Measurements from ENCODE around the gene G6PC3.

G6PC3 gene

GRCh38 chr17:44078412-44078811 is 7.9 kb downstream of the G6PC3 start:
- Histone ChIP-seq H3K36me3 (peaks cover 63% of the 10 kb centered on the region), H3K27me3 (no peaks in the 10 kb centered on the region), H3K4me1 (no peaks in the 10 kb centered on the region), H3K4me3 (ENCODE audit: low read depth, low read length) (no peak overlapping the region), H3K9me3 (no peaks in the 10 kb centered on the region)
- DNase-seq: no peak
- TF ChIP-seq CTCF (IDR thresholded peaks at IDR 0.05; ENCODE audit: low read depth, low read length): no peak

- peaks cover 52% of the 10 kb centered on the region for H3K36me3 ChIP-seq
- no peak for TF ChIP-seq CTCF (IDR thresholded peaks at IDR 0.05; ENCODE audit: low read depth, low read length)
- no peaks in the 10 kb centered on the region for H3K27me3 ChIP-seq
- no peak for DNase-seq
- H3K4me3 ChIP-seq (ENCODE audit: low read depth, low read length): no peak overlapping the region
- no peaks in the 10 kb centered on the region for H3K4me1 ChIP-seq
- H3K9me3 ChIP-seq: no peaks in the 10 kb centered on the region
Measured at GRCh38 chr17:44079877-44080821, 9.6 kb downstream of the G6PC3 start.

GRCh38 chr17:44081681-44082080 is 11.1 kb downstream of the G6PC3 start:
- no peak for TF ChIP-seq CTCF (IDR thresholded peaks at IDR 0.05; ENCODE audit: low read depth, low read length)
- H3K27me3 ChIP-seq: no peaks in the 10 kb centered on the region
- DNase-seq: no peak
- peaks cover 4% of the 10 kb centered on the region; the same call in 1 of the 2 replicates for H3K4me1 ChIP-seq
- no peak overlapping the region for H3K4me3 ChIP-seq (ENCODE audit: low read depth, low read length)
- H3K9me3 ChIP-seq: no peaks in the 10 kb centered on the region
- peaks cover 37% of the 10 kb centered on the region for H3K36me3 ChIP-seq

DNA sequence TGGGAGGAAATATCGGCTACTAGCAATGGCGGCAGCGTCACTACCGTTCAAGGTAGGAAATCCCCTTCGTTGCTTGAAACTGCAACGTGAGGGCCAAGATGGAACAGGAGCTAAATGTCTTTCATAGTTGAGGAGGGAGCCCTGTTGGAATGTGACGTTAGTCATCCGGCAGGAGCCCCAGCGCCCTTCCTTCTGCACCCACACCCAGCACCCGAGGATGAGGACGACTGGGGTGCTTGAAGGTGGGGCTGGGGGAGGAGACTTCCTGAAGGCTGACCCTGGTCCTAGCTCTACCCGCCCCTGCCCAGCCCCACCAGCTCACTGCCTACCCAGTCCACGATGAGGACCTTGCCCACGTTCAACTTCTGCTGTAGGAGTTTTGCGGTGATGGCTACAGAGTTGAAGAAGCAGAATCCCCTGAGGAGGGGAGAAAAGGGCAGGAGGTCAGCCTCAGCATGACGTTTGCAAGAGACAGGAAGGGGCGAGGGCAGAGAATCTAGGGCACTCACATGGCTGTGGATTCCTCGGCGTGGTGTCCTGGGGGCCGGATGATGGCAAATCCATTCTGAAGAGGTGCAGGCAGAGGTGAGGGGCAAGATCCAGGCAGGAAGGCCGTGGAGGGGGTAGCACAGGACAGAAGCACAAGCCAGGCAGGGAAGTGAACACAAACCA is 11.9 kb downstream of the G6PC3 start:
- no peak overlapping the region for H3K4me3 ChIP-seq (ENCODE audit: low read depth, low read length)
- TF ChIP-seq CTCF (IDR thresholded peaks at IDR 0.05; ENCODE audit: low read depth, low read length): no peak
- no peak for DNase-seq
- H3K36me3 ChIP-seq: peaks cover 36% of the 10 kb centered on the region
- H3K9me3 ChIP-seq: no peaks in the 10 kb centered on the region
- no peaks in the 10 kb centered on the region for H3K27me3 ChIP-seq
- peaks cover 8% of the 10 kb centered on the region for H3K4me1 ChIP-seq

- no peaks in the 10 kb centered on the region for H3K9me3 ChIP-seq
- no peaks in the 10 kb centered on the region for H3K27me3 ChIP-seq
- peak; percentile 48 for DNase-seq
- no peak overlapping the region for H3K4me3 ChIP-seq (ENCODE audit: low read depth, low read length)
- H3K36me3 ChIP-seq: peaks cover 36% of the 10 kb centered on the region
- H3K4me1 ChIP-seq: peaks cover 10% of the 10 kb centered on the region
- peak; percentile 54 for TF ChIP-seq CTCF (IDR thresholded peaks at IDR 0.05; ENCODE audit: low read depth, low read length)
Measured at GRCh38 chr17:44083250-44083849, 12.8 kb downstream of the G6PC3 start.
